K562 (cell line): ENCODE measurements around the gene ACSS2. TPM values are rescaled to one million over a fixed set of nuclear protein-coding genes. Genes with fewer than 3 reads are reported as not detected.
A peak's percentile ranks its signal among the peaks of the same experiment; 100 is the strongest.

Experiments used
- EGR1 ChIP-seq: fragments of 450-650 bp; conservative IDR thresholded peaks from 2 replicates; pipeline ENCODE4 v1.6.1; 2017; ENCODE audit warnings: mild to moderate bottlenecking
- FIP1L1 ChIP-seq: fragments of 200-400 bp; formaldehyde crosslinking; IDR thresholded peaks from 2 replicates; pipeline ENCODE4 v1.6.1; 2018; ENCODE audit warnings: mild to moderate bottlenecking, low read depth, low read length; ENCODE audit not compliant: poor library complexity, severe bottlenecking
- GTF2F1 ChIP-seq: IDR thresholded peaks from 2 replicates; pipeline ENCODE4 v1.6.1; 2011; ENCODE audit warnings: low read depth, low read length, improper control_type of control experiment
- KLF16 ChIP-seq: IDR thresholded peaks from 2 replicates; pipeline ENCODE4 v1.6.1; 2016; ENCODE audit warnings: antibody characterized with exemption
- MEF2A ChIP-seq: IDR thresholded peaks from 2 replicates; pipeline ENCODE4 v1.6.1; 2011; ENCODE audit warnings: low read depth, mild to moderate bottlenecking, low read length, moderate library complexity; ENCODE audit not compliant: control insufficient read depth
- NCOA6 ChIP-seq: fragments of 450-650 bp; IDR thresholded peaks from 2 replicates; pipeline ENCODE4 v1.6.1; 2017; ENCODE audit warnings: mild to moderate bottlenecking
- NFE2L1 ChIP-seq: fragments of 450-650 bp; IDR thresholded peaks from 2 replicates; pipeline ENCODE4 v1.6.1; 2016; ENCODE audit warnings: missing genetic modification characterization, low read depth, mild to moderate bottlenecking, missing compliant biosample characterization, moderate library complexity, borderline replicate concordance
- PHTF2 ChIP-seq: fragments of 250-450 bp; sonication (Bioruptor Pico); IDR thresholded peaks from 2 replicates; pipeline ENCODE4 v1.5.0; 2021; ENCODE audit warnings: mild to moderate bottlenecking
- PRMT5 ChIP-seq: sonication (generic); formaldehyde crosslinking; IDR thresholded peaks from 2 replicates; pipeline ENCODE4 v1.5.0; 2020; ENCODE audit warnings: missing genetic modification reagents
- PYGO2 ChIP-seq: fragments of 450-650 bp; IDR thresholded peaks from 2 replicates; pipeline ENCODE4 v1.6.1; 2016; ENCODE audit warnings: mild to moderate bottlenecking, missing genetic modification characterization, moderate library complexity, missing compliant biosample characterization
- RB1 ChIP-seq: fragments of 450-650 bp; IDR thresholded peaks from 2 replicates; pipeline ENCODE4 v1.6.1; 2017; ENCODE audit warnings: low read depth, mild to moderate bottlenecking
- SIN3A ChIP-seq, 2 experiments: fragments of 150-350 bp in 1 of 2; IDR thresholded peaks; 2 replicates each; pipeline ENCODE4 v1.6.1; 2011 to 2016; ENCODE audit warnings: borderline replicate concordance in 2 of 2, low read depth in 2 of 2, low read length in 2 of 2, mild to moderate bottlenecking in 2 of 2, moderate library complexity in 2 of 2; ENCODE audit not compliant: control insufficient read depth in 1 of 2
- polyA plus RNA-seq, 8 experiments: library from polyadenylated mRNA; depleted of rRNA in 4 of 8; stranded (reverse) in 5 of 8; unstranded in 3 of 8; fragments of >200 nt; fragmentation: Nextera tagmentation in 2 of 8; fragmentation: Illumina TruSeq in 1 of 8; extraction: Ambion mirVana in 2 of 8; extraction: Trizol in 1 of 8; gene quantifications; 2 replicates each; pipeline versions ENCODE4 v1.2.1 to v1.2.3, GENCODE V29; 2011 to 2014; ENCODE audit warnings: inconsistent platforms in 1 of 8, missing spikeins in 1 of 8
- total RNA-seq, 7 experiments: library from RNA; depleted of rRNA in 6 of 7; stranded (reverse); fragments of >200 nt in 6 of 7; fragmentation: Illumina TruSeq in 2 of 7; extraction: Trizol in 2 of 7; gene quantifications; 2 replicates each; pipeline versions ENCODE4 v1.2.1 to v1.2.3, GENCODE V29; 2011 to 2021; ENCODE audit warnings: low replicate concordance in 1 of 7
- TF ChIP-seq, protein P1 (sequence below): fragments of 150-350 bp; conservative IDR thresholded peaks from 2 replicates; pipeline ENCODE4 v1.6.1; 2014; ENCODE audit warnings: low read length
- TF ChIP-seq, protein P2 (sequence below): sonication (generic); formaldehyde crosslinking; IDR thresholded peaks from 2 replicates; pipeline ENCODE4 v1.8.0; 2022; ENCODE audit warnings: mild to moderate bottlenecking, missing genetic modification reagents
- TF ChIP-seq, protein P3 (sequence below): conservative IDR thresholded peaks from 2 replicates; pipeline ENCODE4 v1.6.1; 2011; ENCODE audit warnings: low read depth, mild to moderate bottlenecking, low read length; ENCODE audit not compliant: control insufficient read depth
- TF ChIP-seq, protein P4 (sequence below): sonication (generic); formaldehyde crosslinking; IDR thresholded peaks from 2 replicates; pipeline ENCODE4 v1.8.1; 2022; ENCODE audit warnings: missing genetic modification reagents
- TF ChIP-seq, protein P5 (sequence below): fragments of 250-450 bp; sonication (Bioruptor Pico); IDR thresholded peaks from 2 replicates; pipeline ENCODE4 v1.5.0; 2021
- TF ChIP-seq, protein P6 (sequence below): fragments of 250-450 bp; sonication (Bioruptor Pico); IDR thresholded peaks from 2 replicates; pipeline ENCODE4 v1.5.0; 2022; ENCODE audit warnings: mild to moderate bottlenecking

ACSS2 gene
- total and polyA plus RNA-seq, 9 of the 15 experiments (the other 6 are each of a cell fraction or from before 2014, with no cell fraction given), result 21.9 to 246 (median 66.2) TPM

DNA sequence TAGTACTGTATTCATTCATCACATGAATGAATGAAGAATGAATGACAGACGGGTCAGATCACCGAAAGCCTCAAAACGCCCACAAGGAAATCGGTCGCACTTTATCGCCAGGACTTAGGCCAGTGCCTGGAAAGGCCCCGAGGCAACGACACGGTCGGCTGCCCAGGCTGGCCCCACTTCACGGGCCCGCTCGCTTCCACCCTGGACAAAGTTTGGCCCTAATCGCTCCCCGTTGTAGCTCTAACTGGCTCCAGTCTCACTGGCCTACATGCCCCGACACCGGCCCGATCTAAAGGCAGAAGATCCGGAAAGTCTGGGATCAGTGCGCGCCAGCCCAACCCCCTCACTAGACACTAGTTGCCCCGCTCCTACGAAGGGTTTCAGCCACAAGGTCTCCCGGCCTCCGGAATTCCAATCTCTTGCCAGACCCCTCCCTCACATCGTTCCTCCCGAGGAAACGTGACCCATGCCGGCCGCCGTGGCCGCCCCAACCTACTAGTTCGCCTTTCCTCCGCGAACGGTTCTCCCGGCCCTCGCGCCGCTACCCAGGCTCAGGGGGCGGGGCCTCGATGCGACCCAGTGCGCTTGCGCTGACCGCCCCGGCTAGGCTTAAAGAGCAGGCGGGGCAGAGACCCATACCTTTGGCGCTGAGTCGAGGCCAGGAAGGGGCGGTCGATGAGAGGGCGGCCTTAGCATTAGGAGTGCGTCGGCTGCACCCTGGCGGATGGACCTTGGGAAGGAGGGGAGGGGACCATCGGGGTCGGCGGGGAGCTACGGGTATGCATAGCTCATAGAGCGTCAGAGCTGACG, 79.0 kb downstream of the ACSS2 start, which contains the start of the genes GSS and MYH7B (continued):
- TF ChIP-seq, protein P1, sequence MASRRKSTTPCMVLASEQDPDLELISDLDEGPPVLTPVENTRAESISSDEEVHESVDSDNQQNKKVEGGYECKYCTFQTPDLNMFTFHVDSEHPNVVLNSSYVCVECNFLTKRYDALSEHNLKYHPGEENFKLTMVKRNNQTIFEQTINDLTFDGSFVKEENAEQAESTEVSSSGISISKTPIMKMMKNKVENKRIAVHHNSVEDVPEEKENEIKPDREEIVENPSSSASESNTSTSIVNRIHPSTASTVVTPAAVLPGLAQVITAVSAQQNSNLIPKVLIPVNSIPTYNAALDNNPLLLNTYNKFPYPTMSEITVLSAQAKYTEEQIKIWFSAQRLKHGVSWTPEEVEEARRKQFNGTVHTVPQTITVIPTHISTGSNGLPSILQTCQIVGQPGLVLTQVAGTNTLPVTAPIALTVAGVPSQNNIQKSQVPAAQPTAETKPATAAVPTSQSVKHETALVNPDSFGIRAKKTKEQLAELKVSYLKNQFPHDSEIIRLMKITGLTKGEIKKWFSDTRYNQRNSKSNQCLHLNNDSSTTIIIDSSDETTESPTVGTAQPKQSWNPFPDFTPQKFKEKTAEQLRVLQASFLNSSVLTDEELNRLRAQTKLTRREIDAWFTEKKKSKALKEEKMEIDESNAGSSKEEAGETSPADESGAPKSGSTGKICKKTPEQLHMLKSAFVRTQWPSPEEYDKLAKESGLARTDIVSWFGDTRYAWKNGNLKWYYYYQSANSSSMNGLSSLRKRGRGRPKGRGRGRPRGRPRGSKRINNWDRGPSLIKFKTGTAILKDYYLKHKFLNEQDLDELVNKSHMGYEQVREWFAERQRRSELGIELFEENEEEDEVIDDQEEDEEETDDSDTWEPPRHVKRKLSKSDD, result no peak
- TF ChIP-seq NCOA6, result no peak
- TF ChIP-seq FIP1L1, result peak; percentile 49
- no peak for TF ChIP-seq MEF2A
- no peak for TF ChIP-seq PHTF2 (CRISPR knock-in tag)
- TF ChIP-seq NFE2L1, result no peak
- TF ChIP-seq KLF16, result no peak
- peak; percentile 20 for TF ChIP-seq EGR1
- TF ChIP-seq, protein P2, sequence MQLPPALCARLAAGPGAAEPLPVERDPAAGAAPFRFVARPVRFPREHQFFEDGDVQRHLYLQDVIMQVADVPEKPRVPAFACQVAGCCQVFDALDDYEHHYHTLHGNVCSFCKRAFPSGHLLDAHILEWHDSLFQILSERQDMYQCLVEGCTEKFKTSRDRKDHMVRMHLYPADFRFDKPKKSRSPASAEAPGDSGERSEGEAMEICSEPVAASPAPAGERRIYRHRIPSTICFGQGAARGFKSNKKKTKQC, result peak; percentile 86; the same call in 1 of the 2 replicates
- TF ChIP-seq, protein P3, sequence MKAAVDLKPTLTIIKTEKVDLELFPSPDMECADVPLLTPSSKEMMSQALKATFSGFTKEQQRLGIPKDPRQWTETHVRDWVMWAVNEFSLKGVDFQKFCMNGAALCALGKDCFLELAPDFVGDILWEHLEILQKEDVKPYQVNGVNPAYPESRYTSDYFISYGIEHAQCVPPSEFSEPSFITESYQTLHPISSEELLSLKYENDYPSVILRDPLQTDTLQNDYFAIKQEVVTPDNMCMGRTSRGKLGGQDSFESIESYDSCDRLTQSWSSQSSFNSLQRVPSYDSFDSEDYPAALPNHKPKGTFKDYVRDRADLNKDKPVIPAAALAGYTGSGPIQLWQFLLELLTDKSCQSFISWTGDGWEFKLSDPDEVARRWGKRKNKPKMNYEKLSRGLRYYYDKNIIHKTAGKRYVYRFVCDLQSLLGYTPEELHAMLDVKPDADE, result no peak
- TF ChIP-seq, protein P4, sequence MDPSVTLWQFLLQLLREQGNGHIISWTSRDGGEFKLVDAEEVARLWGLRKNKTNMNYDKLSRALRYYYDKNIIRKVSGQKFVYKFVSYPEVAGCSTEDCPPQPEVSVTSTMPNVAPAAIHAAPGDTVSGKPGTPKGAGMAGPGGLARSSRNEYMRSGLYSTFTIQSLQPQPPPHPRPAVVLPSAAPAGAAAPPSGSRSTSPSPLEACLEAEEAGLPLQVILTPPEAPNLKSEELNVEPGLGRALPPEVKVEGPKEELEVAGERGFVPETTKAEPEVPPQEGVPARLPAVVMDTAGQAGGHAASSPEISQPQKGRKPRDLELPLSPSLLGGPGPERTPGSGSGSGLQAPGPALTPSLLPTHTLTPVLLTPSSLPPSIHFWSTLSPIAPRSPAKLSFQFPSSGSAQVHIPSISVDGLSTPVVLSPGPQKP (CRISPR knock-in tag), result no peak
- TF ChIP-seq, protein P5, sequence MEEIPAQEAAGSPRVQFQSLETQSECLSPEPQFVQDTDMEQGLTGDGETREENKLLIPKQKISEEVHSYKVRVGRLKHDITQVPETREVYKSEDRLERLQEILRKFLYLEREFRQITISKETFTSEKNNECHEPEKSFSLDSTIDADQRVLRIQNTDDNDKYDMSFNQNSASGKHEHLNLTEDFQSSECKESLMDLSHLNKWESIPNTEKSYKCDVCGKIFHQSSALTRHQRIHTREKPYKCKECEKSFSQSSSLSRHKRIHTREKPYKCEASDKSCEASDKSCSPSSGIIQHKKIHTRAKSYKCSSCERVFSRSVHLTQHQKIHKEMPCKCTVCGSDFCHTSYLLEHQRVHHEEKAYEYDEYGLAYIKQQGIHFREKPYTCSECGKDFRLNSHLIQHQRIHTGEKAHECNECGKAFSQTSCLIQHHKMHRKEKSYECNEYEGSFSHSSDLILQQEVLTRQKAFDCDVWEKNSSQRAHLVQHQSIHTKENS, result no peak
- peak; percentile 66; the same call in 1 of the 2 replicates for TF ChIP-seq RB1
- peak in 1 of 2 experiments; percentile 36; a peak in 1 of 4 replicates for TF ChIP-seq SIN3A (IDR thresholded peaks at IDR 0.05; ENCODE audit: borderline replicate concordance in 2 of 2, control insufficient read depth in 1 of 2, low read depth in 2 of 2, low read length in 2 of 2)
- peak; percentile 80; the same call in 1 of the 2 replicates for TF ChIP-seq GTF2F1
- no peak for TF ChIP-seq PRMT5 (CRISPR knock-in tag)
- TF ChIP-seq, protein P6, sequence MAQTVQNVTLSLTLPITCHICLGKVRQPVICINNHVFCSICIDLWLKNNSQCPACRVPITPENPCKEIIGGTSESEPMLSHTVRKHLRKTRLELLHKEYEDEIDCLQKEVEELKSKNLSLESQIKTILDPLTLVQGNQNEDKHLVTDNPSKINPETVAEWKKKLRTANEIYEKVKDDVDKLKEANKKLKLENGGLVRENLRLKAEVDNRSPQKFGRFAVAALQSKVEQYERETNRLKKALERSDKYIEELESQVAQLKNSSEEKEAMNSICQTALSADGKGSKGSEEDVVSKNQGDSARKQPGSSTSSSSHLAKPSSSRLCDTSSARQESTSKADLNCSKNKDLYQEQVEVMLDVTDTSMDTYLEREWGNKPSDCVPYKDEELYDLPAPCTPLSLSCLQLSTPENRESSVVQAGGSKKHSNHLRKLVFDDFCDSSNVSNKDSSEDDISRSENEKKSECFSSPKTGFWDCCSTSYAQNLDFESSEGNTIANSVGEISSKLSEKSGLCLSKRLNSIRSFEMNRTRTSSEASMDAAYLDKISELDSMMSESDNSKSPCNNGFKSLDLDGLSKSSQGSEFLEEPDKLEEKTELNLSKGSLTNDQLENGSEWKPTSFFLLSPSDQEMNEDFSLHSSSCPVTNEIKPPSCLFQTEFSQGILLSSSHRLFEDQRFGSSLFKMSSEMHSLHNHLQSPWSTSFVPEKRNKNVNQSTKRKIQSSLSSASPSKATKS (CRISPR knock-in tag), result no peak
- TF ChIP-seq PYGO2, result no peak
